Lower leg skin (tissue), 3 donors: Measurements from ENCODE around the gene VAV2.

Source experiments
- CTCF ChIP-seq, 3 donors: fragments of 450-650 bp; IDR thresholded peaks; one replicate each; pipeline ENCODE4 v1.5.1; 2016; ENCODE audit warnings: antibody characterized with exemption in 3 of 3, mild to moderate bottlenecking in 3 of 3, moderate library complexity in 2 of 3
- POLR2A ChIP-seq, 2 donors: fragments of 450-650 bp; IDR thresholded peaks; one replicate each; pipeline ENCODE4 v1.6.1; 2016 to 2017; ENCODE audit warnings: antibody characterized with exemption in 2 of 2, mild to moderate bottlenecking in 1 of 2, moderate library complexity in 1 of 2

DNA sequence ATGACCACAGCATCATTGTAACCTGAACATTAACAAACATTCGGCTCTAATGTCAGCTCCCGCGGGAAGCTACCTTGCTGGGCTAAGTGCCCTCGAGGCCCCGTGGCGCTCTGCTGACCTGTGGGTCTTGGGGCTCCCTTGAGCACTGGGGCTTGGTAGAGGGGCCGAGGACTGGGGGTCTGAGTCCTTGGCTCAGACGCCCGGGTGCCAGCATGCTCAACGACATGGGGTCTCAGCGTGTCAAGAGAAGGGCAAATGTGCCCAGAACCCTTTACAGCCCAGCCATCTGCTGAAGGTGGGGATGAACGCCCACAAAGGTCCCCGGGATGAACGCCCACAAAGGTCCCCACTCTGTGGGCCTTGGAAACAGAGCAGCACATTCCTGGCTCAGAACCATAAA, 214.3 kb downstream of the VAV2 start:
- TF ChIP-seq CTCF (IDR thresholded peaks at IDR 0.05) (no peak), POLR2A (IDR thresholded peaks at IDR 0.05) (no peak)
